ENCODE data around the gene SMAD5.

SMAD5 gene

DNA sequence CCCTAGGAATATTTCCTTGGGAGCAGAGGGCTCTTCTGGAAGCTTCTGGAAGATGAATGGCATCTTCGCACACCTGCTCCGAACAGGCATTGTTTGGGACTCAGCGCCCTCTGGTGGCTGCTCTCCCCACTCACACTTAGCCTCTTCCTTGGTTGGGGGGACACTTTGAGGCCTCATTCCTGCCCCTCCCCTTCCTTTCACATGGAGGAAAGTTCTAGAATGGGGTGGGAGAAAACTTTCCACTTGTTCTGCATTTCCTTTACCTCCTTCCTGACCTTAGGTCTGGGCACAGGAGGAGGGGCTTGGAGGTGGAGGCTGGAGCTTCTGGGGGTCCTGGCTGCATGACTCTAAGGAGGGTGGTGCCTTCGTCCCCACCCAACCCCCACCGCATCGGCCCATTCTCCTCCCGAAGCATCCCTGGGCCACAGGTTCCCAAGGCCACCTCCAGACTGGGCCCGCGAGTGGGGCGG, 79.6 kb downstream of the SMAD5 start:
- in situ Hi-C loops (cut with MboI; ENCODE audit: low sequenced_read_pairs): loop anchor here (25.0 kb wide), 1 partner anchor 325 kb away; the partner anchor contains the start of gene IL9

DNA sequence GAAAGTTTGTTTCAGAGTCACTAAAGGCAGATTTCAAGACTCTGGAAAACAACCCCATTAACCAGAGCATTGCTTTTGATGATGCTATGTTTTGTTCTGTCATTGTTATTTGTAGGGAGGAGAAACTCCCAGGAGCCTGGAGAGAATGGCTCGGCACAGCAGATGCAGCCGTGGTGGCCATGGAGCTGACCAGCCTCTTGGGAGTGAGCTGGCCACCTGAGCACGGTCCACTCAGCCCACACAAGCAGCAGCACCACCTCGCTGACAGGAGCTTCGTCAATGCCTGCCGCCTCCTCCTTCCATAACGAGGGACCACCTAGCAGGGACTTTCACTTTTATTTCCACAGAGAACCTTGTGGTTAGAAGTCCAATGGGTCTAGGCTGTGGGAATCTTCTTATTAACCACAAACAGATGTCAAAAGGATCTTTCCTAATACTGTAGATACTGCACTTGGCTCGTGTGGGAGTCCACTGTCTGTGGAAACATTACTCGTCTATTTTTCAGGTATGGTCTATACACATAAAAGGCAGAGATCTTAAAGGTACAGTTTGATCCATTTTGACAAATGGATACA, 81.4 kb downstream of the SMAD5 start:
- in situ Hi-C loops (cut with MboI; ENCODE audit: low sequenced_read_pairs): loop anchor here (25.0 kb wide), 1 partner anchor 327 kb away; the partner anchor contains the start of gene IL9

DNA sequence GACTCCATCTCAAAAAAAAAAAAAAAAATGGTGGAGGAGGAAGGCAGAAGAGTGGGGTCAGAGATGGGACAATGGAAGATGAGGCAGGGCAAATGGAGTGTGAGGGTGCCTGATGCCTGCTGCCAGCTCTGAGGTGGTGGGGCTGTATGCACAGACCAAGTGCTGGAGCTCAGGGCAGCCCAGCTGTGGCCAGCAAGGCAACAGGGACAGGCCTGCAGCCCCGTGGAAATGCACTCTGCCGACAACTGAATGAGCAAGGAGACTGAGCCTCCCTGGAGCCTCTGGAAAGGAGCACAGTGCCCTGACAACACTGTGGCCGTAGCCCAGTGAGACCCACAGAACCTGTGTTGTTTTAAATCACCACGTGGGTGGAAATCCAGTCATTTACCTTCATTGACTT, 83.2 kb downstream of the SMAD5 start:
- in situ Hi-C loops (cut with MboI; ENCODE audit: low sequenced_read_pairs): loop anchor here (25.0 kb wide), 1 partner anchor 329 kb away; the partner anchor contains the start of gene IL9

DNA sequence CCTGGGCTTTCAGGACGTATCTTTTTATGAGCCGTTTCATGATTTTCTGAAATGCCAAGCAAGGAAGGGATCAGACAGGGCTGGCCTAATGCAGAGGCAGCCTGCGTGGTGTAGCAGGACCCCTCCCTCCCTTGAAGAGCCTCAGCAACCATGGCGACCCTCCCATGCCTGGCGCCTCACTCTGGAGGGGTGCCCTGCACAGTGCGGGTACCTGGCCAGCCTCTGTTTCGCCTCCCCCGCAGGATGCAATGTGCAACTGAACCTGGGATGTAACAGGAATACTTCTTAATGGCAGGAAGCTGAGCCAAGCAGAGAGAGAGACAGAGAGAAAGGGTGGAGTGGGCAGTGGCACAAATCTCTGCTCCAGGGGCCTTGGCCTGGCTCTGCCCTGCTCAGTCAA, 83.6 kb downstream of the SMAD5 start:
- in situ Hi-C loops (cut with MboI; ENCODE audit: low sequenced_read_pairs): loop anchor here (25.0 kb wide), 1 partner anchor 329 kb away; the partner anchor contains the start of gene IL9

DNA sequence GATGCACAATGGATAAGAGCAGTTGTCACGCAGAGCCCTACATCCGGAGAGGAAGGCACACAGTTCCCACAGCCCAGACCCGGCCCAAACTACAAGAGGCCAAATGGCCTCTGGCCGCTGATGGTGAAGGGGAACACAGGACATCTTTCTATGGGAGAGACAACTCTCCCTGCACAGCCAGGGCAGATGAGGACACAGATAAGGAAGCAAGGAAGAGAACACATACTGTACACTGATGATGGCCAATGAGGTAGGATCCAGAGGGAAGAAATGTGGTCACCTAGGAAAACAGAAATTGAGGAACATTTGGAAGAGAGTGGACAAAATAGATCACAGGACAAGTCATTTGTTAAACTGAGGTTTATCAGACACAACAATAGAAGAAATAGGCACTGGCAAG, 88.7 kb downstream of the SMAD5 start:
- in situ Hi-C loops (cut with MboI; ENCODE audit: low sequenced_read_pairs): loop anchor here (25.0 kb wide), 1 partner anchor 334 kb away; the partner anchor contains the start of gene IL9

DNA sequence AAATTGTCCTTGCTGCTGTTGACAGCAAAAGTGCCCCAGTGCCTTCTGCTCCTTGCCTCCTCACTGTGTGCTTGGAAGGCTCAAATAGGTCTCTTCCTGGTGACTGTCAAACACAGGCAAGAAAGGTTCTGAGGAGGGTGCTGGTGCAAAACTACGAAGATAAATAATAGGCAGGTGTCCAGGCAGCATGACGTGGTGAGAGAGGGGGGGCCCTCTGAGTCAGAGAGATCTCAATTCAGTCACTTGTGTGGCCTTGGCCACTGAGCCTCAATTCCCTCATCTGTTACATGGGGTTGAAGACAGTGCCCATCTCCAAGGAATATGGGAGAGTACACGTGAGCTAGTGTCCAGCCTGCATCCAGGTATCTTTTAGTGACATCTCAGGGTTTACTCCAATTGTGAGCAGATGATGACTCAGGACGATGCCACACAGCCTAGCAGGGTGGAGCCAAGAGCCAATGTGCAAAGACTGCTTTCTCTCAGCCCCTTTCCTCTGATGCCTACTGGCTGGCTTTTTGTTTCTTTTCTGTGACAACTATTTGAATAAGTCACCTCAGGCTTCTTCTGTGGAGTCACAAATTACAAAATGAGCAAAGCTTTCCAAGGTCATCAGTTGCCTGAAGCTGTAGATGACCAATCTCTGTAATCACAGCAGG, 90.1 kb downstream of the SMAD5 start:
- in situ Hi-C loops (cut with MboI; ENCODE audit: low sequenced_read_pairs): loop anchor here (25.0 kb wide), 1 partner anchor 335 kb away; the partner anchor contains the start of gene IL9

DNA sequence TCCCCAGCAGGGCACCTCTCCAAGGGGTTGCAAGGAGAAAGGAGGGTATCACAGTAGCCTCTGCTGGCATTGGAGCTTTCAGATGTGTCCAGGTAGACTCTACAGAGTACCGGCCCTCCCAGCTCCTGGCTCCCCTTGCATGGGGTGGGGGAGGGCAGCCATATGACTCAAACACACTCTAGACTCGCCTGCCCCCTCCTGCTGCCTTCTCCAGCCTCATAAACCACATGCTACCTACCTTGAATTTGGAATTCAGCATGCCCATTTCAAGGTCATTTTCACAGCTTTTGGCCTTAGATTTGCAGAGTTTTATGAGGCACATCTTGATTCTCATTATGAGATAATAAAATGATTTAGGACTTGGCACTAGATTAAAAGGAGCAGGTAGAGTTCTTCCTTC, 93.2 kb downstream of the SMAD5 start:
- in situ Hi-C loops (cut with MboI; ENCODE audit: low sequenced_read_pairs): no loop called here

DNA sequence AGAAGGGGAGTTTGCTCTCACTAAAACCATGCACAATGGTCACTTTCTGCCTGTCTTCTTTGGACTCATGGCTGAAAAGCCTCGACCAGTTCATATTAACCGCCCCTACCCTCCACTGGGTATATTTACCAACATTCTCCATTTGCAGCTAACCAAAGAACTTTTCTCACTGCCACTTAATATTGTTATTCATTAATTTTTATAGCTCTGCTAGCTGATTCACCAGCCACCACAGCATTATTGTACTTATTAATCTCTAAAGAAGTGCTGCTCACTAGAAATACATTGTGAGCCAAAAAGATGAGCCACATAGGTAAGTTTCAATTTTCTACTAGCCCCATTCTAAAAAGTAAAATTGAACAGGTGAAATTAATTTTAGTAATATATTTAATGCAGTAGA, 93.8 kb downstream of the SMAD5 start:
- in situ Hi-C loops (cut with MboI; ENCODE audit: low sequenced_read_pairs): no loop called here

DNA sequence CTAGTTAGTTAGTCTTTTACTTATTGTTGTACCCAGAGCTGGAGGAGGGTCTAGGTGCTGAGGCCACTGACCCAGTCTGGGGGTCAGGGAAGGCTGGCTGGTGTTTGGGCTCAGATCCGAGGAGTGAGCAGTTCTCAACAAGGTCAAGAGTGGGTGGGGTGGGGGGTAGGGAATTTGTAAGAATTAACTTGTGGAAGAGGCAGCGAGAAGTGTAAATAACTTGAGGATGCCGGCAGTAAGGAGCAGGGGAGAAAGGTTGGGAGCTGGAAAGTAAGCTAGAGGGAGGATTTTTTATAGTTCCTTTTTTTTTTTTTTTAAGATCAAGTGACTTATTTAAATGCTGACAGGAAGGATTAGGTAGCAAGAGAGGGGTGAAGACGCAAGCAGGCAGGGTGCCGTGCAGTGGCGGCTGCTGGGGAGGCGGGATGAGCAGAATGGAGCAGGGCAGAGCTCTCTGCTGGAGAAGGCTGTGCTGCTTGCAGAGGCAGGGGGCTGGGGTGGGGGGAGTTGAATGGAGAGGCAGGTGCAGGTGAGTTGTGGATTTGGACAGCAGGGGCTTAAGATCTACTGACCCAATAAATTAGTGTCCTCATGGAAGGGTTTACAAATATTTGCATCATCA, 95.6 kb downstream of the SMAD5 start:
- in situ Hi-C loops (cut with MboI; ENCODE audit: low sequenced_read_pairs): no loop called here

DNA sequence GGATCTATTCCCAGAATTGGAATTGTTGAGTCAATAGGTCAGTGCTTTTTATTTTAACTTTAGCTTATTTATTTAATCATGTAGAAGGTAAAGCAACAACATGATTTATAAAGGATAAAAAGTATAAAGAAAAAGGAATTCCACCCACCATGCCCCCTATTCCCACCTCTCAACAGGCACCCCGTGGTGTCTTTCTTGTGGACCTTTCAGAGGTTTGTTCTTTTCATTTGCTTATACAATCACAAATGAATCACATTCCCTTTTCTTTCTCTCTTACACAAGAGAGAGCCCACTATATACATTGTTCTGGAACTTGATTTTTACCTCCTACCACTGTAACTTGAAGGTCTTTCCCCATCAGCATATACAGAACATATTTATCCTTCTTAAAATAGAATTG, 97.5 kb downstream of the SMAD5 start:
- in situ Hi-C loops (cut with MboI; ENCODE audit: low sequenced_read_pairs): no loop called here

DNA sequence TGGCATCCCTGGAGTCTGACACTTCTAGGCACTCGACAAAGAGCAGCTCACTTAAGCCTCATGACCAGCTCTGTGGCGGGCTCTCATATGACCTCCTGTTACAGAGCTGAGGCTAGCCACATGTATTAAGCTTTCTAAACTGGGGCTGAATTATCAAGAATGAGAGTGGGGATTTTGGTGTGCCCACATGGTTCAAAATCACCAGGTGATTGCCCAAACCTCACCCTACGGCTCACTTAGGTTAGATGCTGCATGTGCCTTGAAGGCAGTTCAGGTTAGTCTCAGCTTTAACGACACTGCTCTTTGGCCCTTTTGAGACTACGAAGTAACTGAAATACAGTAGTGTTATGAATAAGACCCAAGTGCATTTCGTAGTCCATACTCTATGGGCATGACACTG, 99.7 kb downstream of the SMAD5 start:
- in situ Hi-C loops (cut with MboI; ENCODE audit: low sequenced_read_pairs): no loop called here

All from HL-60/S4 treated with retinoic acid at 250 ng/mL for 4 days and 3 days (cell line).